SIG-M5 (cell line): Measurements from ENCODE around the gene HIF1A.
"Not testable (repeated sequence)": the region's sequence is repeated elsewhere in the genome, so short reads cannot be mapped to it uniquely, and the experiment has no call there.

Experiments used
- DNase-seq: peaks from one replicate; lab custom pipeline; 2025; lab: John Stamatoyannopoulos, UW

HIF1A gene

DNA sequence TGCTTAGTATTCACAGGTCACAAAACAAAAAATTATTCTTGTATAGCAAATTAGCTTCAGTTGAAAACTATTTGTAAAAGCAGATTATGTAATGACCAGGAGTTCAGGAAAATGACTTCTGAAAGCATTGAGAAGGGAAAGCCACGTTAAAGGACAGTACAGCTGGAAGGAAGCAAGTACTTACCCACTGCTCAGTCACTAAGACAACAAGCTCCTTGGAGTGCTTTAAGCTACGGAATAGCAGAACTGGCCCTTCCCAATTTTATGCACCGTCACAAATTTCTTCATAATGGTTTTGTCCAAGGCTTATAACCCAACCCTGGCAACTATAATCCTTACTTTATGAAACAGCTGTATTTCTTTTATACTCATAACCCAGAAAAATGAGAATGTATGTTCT lies 54.0 kb downstream of the HIF1A start:
- no peak for DNase-seq

DNA sequence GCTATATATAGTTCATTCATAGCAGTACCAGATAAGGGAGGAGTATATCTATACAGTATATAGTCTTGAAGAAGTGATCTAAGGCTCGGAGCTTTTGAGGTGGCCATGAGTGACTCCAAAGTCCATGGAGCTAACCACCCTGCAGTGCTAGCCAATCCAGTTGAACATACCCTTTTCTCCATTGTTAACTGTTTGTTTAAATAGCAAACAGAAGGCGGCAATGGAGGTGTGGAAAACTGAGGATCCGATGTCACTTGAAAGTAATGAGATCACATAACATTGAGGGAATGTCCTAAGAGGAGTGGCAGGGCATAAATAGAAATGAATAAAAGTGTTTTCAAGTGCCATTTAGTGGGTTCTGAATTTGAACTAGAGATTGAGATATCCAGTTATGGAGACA lies 54.6 kb downstream of the HIF1A start:
- no peak for DNase-seq

DNA sequence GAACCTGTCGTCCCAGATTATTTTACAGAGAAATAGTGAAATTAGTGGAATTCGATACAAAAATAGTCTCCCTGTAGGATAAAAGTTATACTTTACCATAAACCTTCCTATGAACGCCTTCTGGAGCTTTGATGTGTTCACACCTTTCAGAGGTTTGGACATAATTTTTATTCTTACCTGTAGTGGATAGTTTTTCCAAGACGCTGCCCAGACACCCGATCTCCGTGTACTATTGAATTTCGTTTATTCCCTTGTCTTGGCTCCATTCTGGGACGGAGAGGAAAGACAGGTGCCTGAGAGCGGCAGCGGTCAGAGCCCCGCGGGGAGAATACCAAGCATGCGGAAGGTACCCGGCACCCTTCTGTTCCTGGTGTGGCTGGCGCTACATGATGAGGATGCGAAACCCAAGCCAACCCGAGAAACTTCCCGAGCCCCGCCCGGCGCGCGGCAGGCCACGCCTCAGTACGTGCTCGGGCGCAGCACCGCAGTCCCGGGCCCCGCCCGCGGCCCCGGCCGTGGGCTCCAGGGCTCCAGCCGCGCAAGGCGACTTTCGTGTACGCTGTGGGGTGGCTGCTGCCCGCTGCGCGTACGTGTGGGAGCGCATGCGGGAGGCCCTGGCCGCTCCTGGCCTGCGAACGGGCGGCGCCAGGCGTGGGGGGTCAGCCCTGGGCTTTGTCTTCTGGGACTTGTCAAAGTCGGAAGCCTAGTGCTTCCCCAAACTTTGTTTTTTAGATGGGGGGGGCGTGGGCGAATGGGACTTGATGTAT lies 55.6 kb downstream of the HIF1A start:
- peak; percentile 45 for DNase-seq

DNA sequence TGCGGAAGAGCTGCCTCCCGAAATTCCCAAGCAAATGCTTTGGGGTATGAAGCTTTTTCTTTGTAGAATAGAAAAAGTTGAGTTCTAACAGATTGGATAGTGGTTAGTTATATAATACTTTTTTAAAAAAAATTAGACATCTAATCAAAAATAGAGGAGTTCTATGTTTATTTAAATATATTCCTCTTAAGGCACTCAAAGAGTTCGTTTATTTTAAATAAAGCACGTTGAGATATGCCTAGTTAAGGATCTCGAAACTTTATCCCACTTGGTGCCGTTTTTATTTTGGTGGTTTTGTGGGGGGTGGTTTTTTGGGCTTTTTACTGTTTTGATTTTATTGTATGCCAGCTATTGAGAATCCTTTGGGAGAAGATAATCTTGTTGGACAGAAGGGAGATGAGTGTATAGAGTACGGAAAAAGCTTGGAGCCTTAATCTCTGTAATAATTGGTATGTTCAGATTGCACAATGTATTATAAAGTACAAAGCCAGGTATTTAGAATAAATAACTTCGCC lies 56.2 kb downstream of the HIF1A start:
- no peak for DNase-seq

DNA sequence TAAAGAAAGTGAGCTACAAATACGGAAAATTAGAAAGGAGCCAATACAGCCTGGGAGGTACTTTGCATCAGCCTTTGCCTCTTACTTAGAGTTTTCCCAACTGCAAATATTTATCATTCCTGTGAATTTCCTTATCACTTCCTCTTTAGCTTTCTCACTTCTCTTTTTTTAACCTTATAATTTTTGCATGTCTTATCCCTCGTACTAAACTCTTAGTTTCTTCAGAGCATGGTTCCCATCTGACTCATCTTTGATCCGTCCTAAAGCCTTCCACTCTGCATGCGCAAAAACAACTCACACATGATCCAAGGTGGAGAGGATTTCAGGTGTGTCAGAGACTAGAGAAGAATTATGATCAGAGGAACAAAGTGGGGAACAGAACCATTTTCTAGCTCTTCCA lies 57.3 kb downstream of the HIF1A start:
- DNase-seq = peak; percentile 43

DNA sequence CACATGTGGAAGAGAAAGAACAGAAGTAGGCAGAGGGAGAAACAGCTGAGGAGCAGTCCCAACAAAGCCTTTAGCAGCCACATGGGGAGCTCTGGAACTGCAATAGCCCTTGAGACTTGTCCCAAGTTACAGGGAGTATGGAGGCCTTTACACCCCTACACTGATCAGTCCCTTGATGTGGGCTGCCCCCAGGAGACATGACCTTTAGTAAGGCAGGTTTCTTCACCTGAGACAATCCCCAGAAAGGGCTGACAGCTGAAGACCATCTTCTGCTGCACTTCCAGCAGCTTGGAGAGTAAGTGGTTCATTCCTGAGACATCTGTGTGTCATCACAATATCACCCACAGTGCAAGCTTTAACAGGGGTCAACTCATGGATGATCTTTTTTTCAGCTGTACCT lies 58.3 kb downstream of the HIF1A start:
- DNase-seq = no peak

DNA sequence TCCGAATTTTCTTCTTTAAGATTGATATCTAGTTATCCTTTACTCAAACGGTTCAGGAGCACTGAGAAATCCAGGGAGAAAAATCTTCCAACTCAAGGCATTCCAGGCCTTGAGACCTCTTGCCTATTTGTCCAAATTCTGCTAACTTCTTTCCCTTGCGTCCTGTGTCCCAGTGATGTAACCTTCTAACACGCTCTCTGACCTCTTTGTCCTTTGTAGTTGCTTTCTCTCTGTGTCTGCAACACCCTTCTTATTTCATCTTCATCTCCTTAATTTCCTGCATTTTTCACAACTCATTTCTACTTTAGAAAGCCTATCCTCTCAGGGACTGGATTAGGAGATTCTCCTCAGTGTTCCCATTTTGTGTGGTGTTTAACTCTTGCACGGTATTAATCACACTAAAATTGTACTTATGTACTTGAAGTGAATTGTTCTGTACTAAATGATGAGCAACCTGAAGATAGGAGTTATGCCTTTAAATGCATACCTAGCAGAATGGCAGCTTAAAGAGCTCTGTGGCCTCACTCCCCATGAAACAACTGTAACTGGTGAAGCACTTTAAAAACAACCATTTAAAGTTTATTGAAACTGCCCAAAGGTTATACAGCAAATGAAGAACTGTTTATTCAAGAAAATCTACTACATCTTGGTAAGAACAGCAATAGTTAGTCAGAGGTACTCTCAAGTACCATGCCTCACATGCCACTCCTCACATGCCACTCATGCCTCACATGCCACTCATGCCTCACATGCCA lies 59.5 kb downstream of the HIF1A start:
- no peak for DNase-seq

DNA sequence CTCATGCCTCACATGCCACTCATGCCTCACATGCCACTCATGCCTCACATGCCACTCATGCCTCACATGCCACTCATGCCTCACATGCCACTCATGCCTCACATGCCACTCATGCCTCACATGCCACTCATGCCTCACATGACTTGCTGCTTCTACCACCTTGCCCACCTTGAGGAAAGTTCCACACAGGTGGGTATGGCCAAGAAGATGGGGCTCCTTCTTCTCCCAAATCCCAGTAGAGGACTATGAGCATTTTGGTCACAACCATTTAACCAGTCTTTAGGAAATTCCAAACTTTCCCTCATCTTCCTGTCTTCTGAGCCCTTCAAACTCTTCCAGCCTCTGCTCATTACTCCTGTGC lies 60.0 kb downstream of the HIF1A start:
- not testable (repeated sequence) for DNase-seq

DNA sequence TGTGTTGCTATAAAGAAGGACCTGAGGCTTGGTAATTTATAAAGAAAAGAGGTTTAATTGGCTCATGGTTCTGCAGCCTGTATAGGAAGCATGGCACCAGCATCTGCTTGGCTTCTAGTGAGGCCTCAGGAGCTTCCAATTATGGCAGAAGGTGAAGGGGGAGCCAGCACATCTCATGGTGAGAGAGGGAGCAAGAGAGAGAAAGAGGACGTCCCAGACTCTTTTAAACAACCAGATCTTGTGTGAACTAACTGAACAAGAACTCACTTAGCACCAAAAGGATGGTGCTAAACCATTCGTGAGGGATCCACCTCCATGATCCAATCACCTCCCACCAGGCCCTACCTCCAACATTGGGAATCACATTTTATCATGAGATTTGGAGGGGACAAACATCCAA lies 60.8 kb downstream of the HIF1A start:
- DNase-seq = no peak

DNA sequence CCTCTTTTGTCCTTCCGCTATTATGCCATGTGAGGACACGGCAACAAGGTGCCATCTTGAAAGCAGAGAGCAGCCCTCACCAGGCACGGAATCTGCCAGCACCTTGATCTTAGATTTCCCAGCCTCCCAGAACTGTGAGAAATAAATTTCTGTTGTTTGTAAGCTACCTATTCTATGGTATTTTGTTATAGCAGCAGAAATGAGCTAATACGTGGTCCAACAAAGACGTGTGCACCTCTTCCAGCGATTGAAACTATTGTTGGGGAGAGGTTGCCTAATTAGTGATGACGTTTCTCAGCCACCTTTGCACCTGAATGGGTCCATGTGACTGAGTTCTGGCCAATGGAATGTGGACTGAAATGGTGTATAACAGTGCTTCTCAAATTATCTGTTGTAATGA lies 64.6 kb downstream of the HIF1A start:
- no peak for DNase-seq

DNA sequence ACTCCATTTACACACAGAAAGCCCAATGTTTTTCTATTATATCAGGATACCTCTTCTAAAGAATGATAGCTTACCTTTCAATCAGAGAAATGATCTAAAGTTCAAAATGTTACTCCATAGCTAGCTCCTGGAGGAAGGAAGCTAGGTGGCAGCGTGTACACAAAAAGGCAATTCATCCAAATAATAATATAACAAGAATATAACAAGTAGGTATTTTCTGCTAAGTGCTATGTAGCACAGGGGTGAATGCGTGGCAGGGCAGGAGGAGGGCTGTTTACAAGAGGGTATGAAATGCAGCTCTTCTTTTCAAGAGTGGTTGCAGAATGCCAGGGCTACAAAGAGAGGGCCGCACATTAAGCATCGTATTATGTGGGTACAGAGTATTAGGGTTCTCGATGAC lies 66.2 kb downstream of the HIF1A start:
- no peak for DNase-seq

DNA sequence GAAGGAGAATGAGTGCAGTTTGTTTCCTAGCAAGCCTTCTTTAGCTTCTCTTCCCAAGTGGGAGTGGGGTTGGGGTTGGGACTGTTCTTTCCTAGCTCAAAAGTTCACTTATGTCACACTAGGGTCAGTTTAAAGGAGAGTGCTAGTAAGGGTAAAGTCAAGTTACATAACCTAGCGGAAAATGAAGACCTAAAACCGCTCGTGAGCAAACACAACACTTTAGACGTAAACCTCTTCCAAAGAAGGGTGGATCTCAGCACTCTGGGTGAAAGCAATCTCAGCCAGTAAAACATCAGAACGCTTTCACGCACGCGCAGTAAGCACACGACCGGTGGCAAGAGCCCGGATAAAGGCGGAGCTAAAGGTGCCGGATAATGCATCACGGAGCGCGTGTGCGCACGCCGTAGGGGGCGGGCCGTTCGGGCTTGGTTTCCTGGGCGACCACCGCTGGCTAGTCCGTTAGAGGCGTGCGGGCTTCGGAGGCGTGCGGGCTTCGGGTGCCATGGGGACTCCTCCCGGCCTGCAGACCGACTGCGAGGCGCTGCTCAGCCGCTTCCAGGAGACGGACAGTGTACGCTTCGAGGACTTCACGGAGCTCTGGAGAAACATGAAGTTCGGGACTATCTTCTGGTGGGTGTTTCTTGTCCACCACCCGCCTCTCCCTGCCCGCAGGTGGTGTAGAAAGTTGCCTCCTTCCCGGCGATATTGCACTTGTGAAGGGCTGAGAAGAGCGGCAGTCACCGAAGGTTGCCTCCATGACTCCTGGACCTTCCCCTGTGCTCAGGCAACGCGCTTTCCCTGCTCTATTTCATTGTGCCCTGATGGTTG lies 66.9 kb downstream of the HIF1A start, which contains the start of gene SNAPC1:
SNAPC1 (plus strand) TSS at position 462 of the 828 bp plus-strand sequence; CDS start at position 503, 41 bp downstream.
- peak; percentile 73 for DNase-seq

DNA sequence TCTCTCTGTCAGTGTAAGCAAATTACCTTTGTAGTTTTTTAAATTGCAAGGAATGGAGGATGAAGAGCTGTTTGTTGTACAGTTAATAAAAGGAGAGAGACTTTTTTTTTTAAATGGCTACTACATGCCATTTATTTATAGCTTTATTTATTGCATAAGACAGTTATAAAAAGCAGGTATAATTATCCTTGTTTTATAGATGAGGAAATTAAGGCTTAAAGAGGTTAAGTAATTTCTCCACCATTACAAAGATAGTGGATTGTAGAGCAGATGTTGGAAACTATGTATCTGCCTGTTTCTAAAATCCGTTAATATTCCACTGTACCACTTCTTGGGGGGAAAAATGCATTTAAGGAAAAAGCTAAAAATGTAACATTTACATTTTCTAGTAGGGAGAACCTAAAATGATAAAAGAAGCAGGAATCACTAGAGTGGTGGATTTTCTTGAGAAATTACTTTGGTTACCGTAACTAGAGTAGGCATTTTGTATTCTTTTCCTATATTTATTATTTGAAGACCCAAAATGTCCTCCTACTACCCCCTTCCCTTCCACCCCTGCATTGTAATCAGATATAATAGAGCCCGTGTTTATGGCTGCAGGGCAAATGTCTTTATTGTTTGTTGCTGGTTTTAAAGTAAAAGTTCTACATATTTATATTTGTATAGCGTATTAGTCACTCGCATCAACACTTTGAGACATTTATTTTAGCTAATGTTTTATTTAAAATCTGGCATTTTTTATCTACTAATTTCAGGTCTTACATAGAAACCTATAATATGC lies 69.2 kb downstream of the HIF1A start:
- no peak for DNase-seq

DNA sequence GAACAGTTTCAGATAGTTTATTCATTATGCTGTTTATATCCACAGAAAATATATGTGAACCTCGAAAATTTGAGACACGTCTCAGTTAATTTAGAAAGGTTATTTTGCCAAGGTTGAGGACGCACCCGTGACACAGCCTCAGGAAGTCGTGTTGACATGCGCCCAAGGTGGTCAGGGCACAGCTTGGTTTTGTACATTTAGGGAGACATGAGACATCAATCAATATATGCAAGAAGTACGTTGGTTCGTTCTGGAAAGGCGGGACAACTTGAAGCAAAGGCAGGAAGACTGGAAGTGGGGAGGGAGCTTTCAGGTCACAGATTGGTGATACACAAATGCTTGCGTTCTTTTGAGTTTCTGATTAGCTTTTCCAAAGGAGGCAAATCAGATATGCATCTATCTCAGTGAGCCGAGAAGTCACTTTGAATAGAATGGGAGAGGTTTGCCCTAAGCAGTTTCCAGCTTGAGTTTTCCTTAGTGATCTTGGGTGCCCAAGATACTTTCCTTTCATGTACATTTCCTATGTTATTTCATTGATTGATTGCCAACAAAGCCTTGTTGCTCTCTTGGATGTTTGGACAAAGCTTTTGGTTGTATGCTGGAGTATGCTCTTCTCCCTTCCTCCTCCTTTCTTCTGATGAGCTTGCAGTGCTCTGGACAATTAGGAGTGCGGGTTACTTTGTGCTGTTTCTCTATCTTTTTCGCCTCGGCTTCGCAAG lies 70.1 kb downstream of the HIF1A start:
- no peak for DNase-seq

DNA sequence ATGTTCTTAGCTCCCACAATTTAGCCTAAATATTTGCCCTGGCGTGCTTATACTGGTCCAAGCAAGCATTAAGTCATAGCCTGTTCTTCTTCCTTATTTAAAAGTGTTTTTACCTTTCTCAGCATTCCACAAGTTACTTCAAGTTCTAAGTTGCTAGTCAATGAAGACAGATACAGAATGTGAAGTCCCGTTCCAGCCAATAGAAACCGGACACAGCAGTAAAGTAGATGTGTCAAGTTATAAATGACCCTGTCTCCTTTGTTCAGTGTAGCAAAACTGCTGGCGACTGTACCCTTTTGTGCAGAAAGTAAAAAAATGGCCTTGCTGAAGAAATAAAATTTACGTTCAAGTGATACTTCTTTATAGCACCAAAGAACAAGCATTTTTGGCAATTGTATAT lies 70.8 kb downstream of the HIF1A start:
- DNase-seq = no peak

DNA sequence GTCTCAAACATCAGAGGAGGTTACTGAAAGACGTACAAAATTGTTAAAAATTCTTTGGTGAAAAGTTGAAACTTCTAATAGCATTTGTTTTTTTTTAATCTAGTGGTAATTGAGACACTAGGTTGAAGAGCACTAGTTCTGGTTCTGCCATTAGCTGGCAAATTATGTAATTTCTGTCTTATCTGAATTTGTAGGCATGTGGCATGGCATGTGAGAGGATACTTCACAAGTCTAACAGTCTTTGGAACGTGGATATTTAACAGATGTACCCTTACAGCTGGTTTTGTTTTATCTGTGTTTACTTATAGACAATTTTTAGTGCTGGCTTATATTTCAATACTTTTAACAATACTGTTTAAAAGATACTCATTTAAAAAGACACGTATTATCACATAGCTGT lies 72.9 kb downstream of the HIF1A start:
- no peak for DNase-seq

DNA sequence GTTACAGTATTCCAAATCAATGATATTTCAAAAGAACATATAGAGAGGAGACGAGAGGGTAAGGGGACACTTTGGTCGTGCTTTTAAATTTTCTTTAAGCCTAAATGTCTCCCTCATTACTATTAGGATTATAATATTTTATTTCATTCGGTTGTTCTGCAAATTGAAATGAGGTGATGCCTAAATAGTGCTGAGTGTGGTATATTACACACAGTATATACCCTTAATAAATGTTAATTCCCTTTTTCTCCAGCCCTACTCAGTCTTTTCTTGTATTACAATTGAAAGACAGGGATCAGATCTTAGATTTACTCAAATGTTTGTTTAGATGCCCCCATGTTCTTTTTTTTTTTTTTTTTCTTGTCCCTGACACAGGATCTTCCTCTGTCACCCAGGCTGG lies 74.6 kb downstream of the HIF1A start:
- DNase-seq = no peak

DNA sequence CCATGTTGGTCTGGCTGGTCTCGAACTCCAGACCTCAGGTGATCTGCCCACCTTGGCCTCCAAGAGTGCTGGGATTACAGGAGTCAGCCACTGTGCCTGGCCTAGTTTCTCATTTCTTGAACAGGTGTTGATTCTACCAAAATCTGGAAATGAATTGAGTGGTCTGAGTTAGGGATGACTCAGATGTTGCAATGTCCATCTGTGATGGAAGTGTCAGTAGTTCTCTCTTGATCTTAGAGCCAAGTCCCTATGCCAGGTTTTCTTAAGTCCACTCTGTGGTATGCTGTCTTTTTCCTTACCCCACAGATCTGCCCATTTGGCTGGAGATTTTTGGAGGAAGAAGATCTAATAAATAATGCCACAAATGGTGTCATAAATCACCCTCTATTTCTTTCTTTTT lies 79.5 kb downstream of the HIF1A start:
- DNase-seq = no peak

DNA sequence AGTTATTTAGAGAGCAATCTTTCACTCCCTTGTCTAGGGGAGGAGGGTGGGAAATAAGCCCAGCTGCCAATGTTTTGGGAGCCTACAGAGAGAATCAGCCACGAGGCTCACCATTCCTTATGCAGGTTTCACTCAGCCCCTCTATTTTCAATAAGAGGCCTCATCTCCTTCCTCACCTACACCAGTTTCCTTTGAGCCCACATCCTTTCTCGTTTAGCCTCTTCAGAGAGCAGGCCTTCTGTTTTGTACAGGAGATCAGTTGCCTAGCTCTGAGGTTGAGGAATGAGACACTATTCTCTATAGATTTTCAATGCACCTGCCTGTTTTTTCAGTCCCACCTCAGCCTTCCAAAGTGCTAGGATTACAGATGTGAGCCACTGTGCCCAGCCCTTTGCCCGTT lies 84.8 kb downstream of the HIF1A start:
- DNase-seq = no peak

DNA sequence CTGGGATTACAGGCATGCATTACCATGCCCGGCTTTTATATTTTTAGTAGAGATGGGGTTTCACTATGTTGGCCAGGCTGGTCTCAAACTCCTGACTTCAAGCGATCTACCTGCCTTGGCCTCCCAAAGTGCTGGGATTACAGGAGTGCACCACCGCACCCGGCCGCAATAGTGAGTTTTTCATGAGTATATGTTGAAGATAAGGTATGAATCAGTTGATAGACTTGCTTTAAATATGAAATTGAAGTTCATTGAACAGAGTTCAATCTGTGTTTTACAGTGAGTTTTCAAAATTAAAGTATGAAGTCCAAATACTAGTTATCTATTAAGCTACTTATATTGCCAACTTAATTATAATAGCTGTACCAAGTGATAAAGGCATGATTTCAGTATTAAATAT lies 102.0 kb downstream of the HIF1A start:
- DNase-seq = no peak
